ENCODE measurements around the gene CACNA2D4.

GRCh38 chr12:1809591-1810190 lies 108.8 kb downstream of the CACNA2D4 start:
- no peak for TF ChIP-seq CTCF (IDR thresholded peaks at IDR 0.05)
- no peak for TF ChIP-seq POLR2AphosphoS5 (IDR thresholded peaks at IDR 0.05)

All from gastroesophageal sphincter (tissue), 3 donors.